ENCODE results near the gene GALM.
A peak's percentile ranks its signal among the peaks of the same experiment; 100 is the strongest.

GALM gene

GRCh38 chr2:38742797-38743559 is 77.1 kb downstream of the GALM start:
- no peak for DNase-seq
- Mint-ChIP-seq H3K27ac (peak overlapping the region; percentile 99), H3K36me3 (ENCODE audit: low read depth) (peaks cover 96% of the 10 kb centered on the region), H3K4me1 (ENCODE audit: low read depth) (peaks cover 83% of the 10 kb centered on the region), H3K4me3 (peak overlapping the region; percentile 26), H3K27me3 (no peaks in the 10 kb centered on the region), H3K9me3 (no peaks in the 10 kb centered on the region)

GRCh38 chr2:38743672-38744398 is 77.9 kb downstream of the GALM start:
- Mint-ChIP-seq H3K4me1 (ENCODE audit: low read depth) (peaks cover 85% of the 10 kb centered on the region), H3K27ac (peak overlapping the region; percentile 99)

GRCh38 chr2:38744399-38744780 is 78.5 kb downstream of the GALM start:
- peak overlapping the region; percentile 99 for H3K27ac Mint-ChIP-seq
- H3K27me3 Mint-ChIP-seq = no peaks in the 10 kb centered on the region
- H3K4me3 Mint-ChIP-seq = peak overlapping the region; percentile 90
- H3K9me3 Mint-ChIP-seq = no peaks in the 10 kb centered on the region
- H3K36me3 Mint-ChIP-seq (ENCODE audit: low read depth) = peaks cover 96% of the 10 kb centered on the region
- no peak for DNase-seq
- peaks cover 85% of the 10 kb centered on the region for H3K4me1 Mint-ChIP-seq (ENCODE audit: low read depth)

More at GRCh38 chr2:38743672-38744398, 77.9 kb downstream of the GALM start:
- H3K27me3 Mint-ChIP-seq = no peaks in the 10 kb centered on the region
- DNase-seq = no peak
- H3K36me3 Mint-ChIP-seq (ENCODE audit: low read depth) = peaks cover 96% of the 10 kb centered on the region
- H3K9me3 Mint-ChIP-seq = no peaks in the 10 kb centered on the region
- peak overlapping the region; percentile 90 for H3K4me3 Mint-ChIP-seq

- Mint-ChIP-seq H3K4me3 (peak overlapping the region; percentile 90), H3K36me3 (ENCODE audit: low read depth) (peaks cover 98% of the 10 kb centered on the region), H3K27me3 (no peaks in the 10 kb centered on the region), H3K4me1 (ENCODE audit: low read depth) (peaks cover 80% of the 10 kb centered on the region), H3K9me3 (no peaks in the 10 kb centered on the region), H3K27ac (peak overlapping the region; percentile 99)
- no peak for DNase-seq
Observed at GRCh38 chr2:38745267-38745666, 79.4 kb downstream of the GALM start.

GRCh38 chr2:38747007-38747424 is 81.1 kb downstream of the GALM start:
- Mint-ChIP-seq H3K4me1 (ENCODE audit: low read depth) (peaks cover 79% of the 10 kb centered on the region), H3K27ac (peak overlapping the region; percentile 99)

GRCh38 chr2:38747819-38748218 is 81.9 kb downstream of the GALM start:
- Mint-ChIP-seq H3K4me1 (ENCODE audit: low read depth) (peaks cover 78% of the 10 kb centered on the region), H3K27ac (peak overlapping the region; percentile 99), H3K27me3 (peaks cover 4% of the 10 kb centered on the region), H3K9me3 (no peaks in the 10 kb centered on the region), H3K36me3 (ENCODE audit: low read depth) (peaks cover 84% of the 10 kb centered on the region), H3K4me3 (peak overlapping the region; percentile 90)
- no peak for DNase-seq

More at GRCh38 chr2:38747007-38747424, 81.1 kb downstream of the GALM start:
- Mint-ChIP-seq H3K36me3 (ENCODE audit: low read depth) (peaks cover 92% of the 10 kb centered on the region), H3K4me3 (peak overlapping the region; percentile 90), H3K27me3 (peaks cover 4% of the 10 kb centered on the region), H3K9me3 (no peaks in the 10 kb centered on the region)
- no peak for DNase-seq

- Mint-ChIP-seq H3K27me3 (peaks cover 4% of the 10 kb centered on the region), H3K4me1 (ENCODE audit: low read depth) (peaks cover 76% of the 10 kb centered on the region), H3K36me3 (ENCODE audit: low read depth) (peaks cover 78% of the 10 kb centered on the region), H3K4me3 (peak overlapping the region; percentile 90), H3K9me3 (no peaks in the 10 kb centered on the region), H3K27ac (peak overlapping the region; percentile 99)
- no peak for DNase-seq
Observed at GRCh38 chr2:38748391-38748790, 82.5 kb downstream of the GALM start.

- Mint-ChIP-seq H3K36me3 (ENCODE audit: low read depth) (peaks cover 70% of the 10 kb centered on the region), H3K27me3 (peaks cover 4% of the 10 kb centered on the region), H3K27ac (peak overlapping the region; percentile 99), H3K9me3 (no peaks in the 10 kb centered on the region), H3K4me3 (peak overlapping the region; percentile 90), H3K4me1 (ENCODE audit: low read depth) (peaks cover 73% of the 10 kb centered on the region)
- no peak for DNase-seq
Observed at GRCh38 chr2:38748943-38749804, 83.3 kb downstream of the GALM start.

- Mint-ChIP-seq H3K27me3 (peaks cover 4% of the 10 kb centered on the region), H3K4me1 (ENCODE audit: low read depth) (peaks cover 64% of the 10 kb centered on the region), H3K36me3 (ENCODE audit: low read depth) (peaks cover 59% of the 10 kb centered on the region), H3K27ac (peak overlapping the region; percentile 99), H3K9me3 (no peaks in the 10 kb centered on the region), H3K4me3 (peak overlapping the region; percentile 90)
- DNase-seq = peak; percentile 72
Observed at GRCh38 chr2:38750011-38750890, 84.3 kb downstream of the GALM start.

GRCh38 chr2:38750891-38751595 is 85.1 kb downstream of the GALM start, which contains the start of gene SRSF7:
Gene SRSF7 (minus strand): TSS chr2:38751361. CDS start chr2:38751256, 105 bp downstream.
- H3K27ac Mint-ChIP-seq = peak within 1 kb of the TSS; percentile 99
- peak; percentile 99 for DNase-seq
- peak within 1 kb of the TSS; percentile 90 for H3K4me3 Mint-ChIP-seq
- peaks cover 56% of the 10 kb centered on the region for H3K4me1 Mint-ChIP-seq (ENCODE audit: low read depth)
- peaks cover 52% of the 10 kb centered on the region for H3K36me3 Mint-ChIP-seq (ENCODE audit: low read depth)
- no peaks in the 10 kb centered on the region for H3K9me3 Mint-ChIP-seq
- H3K27me3 Mint-ChIP-seq = peaks cover 4% of the 10 kb centered on the region

- peaks cover 49% of the 10 kb centered on the region for H3K4me1 Mint-ChIP-seq (ENCODE audit: low read depth)
- peaks cover 44% of the 10 kb centered on the region for H3K36me3 Mint-ChIP-seq (ENCODE audit: low read depth)
- DNase-seq = no peak
Observed at GRCh38 chr2:38751596-38752410, 85.9 kb downstream of the GALM start.

GRCh38 chr2:38754049-38754448 is 88.1 kb downstream of the GALM start:
- H3K4me1 Mint-ChIP-seq (ENCODE audit: low read depth) = peaks cover 26% of the 10 kb centered on the region
- no peaks in the 10 kb centered on the region for H3K9me3 Mint-ChIP-seq
- H3K36me3 Mint-ChIP-seq (ENCODE audit: low read depth) = peaks cover 21% of the 10 kb centered on the region
- peak overlapping the region; percentile 60 for H3K4me3 Mint-ChIP-seq
- H3K27ac Mint-ChIP-seq = peak overlapping the region; percentile 64
- DNase-seq = no peak
- peaks cover 4% of the 10 kb centered on the region for H3K27me3 Mint-ChIP-seq

More at GRCh38 chr2:38751596-38752410, 85.9 kb downstream of the GALM start:
- peaks cover 4% of the 10 kb centered on the region for H3K27me3 Mint-ChIP-seq
- no peaks in the 10 kb centered on the region for H3K9me3 Mint-ChIP-seq
- H3K4me3 Mint-ChIP-seq = peak overlapping the region; percentile 90
- peak overlapping the region; percentile 99 for H3K27ac Mint-ChIP-seq

Data from activated T-cell treated with anti-CD3 and anti-CD28 coated beads, Interleukin-2, amount 50 U/mL, for 24 hours (primary cell).